Measurements from ENCODE around the gene CCDC34. TPM values are rescaled to one million over a fixed set of nuclear protein-coding genes. Genes with fewer than 3 reads are reported as not detected.

CCDC34 gene
- polyA plus RNA-seq, 1 donor from 2014 or later: 13.3 TPM

DNA sequence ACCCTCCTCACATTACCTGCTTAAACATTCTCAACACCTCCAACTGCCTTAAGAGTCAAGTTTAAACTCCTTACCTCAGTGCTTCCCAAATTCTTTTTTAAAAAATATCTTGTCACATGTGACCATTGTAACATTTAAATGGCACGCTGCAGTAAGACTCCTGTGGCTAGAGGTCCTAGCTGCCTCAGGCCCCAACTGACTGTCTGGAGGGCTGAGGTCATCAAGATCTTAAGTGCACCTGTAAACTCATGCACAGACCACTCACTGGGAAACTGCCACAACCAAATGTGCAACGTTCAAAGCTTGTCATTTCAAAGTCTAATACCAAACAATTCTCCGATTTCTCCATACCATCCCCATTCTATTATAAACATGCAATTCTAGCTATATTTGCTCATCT, 16.4 kb upstream of the CCDC34 start:
- Histone ChIP-seq H3K27ac (ENCODE audit: low read length) (no peak overlapping the region), H4K20me1 (ENCODE audit: insufficient read depth) (no peaks in the 10 kb centered on the region), H3K4me3 (ENCODE audit: low read length) (no peak overlapping the region), H3K79me2 (replicated peaks; ENCODE audit: insufficient read depth, low read length) (no peaks in the 10 kb centered on the region), H3K36me3 (ENCODE audit: insufficient read depth, low read length) (no peaks in the 10 kb centered on the region), H3K27me3 (ENCODE audit: insufficient read depth, low read depth, low read length) (no peaks in the 10 kb centered on the region), H3K9ac (ENCODE audit: low read length) (no peak overlapping the region), H3K9me2 (ENCODE audit: insufficient read depth, low read length) (no peaks in the 10 kb centered on the region), H2AFZ (ENCODE audit: low read depth, low read length) (no peak overlapping the region), H3K4me2 (ENCODE audit: low read length) (no peak overlapping the region), H3F3A (ENCODE audit: insufficient read depth, low read length, poor library complexity, severe bottlenecking) (no peaks in the 10 kb centered on the region), H3K9me3 (ENCODE audit: low read length) (no peaks in the 10 kb centered on the region)
- TF ChIP-seq, protein P1, sequence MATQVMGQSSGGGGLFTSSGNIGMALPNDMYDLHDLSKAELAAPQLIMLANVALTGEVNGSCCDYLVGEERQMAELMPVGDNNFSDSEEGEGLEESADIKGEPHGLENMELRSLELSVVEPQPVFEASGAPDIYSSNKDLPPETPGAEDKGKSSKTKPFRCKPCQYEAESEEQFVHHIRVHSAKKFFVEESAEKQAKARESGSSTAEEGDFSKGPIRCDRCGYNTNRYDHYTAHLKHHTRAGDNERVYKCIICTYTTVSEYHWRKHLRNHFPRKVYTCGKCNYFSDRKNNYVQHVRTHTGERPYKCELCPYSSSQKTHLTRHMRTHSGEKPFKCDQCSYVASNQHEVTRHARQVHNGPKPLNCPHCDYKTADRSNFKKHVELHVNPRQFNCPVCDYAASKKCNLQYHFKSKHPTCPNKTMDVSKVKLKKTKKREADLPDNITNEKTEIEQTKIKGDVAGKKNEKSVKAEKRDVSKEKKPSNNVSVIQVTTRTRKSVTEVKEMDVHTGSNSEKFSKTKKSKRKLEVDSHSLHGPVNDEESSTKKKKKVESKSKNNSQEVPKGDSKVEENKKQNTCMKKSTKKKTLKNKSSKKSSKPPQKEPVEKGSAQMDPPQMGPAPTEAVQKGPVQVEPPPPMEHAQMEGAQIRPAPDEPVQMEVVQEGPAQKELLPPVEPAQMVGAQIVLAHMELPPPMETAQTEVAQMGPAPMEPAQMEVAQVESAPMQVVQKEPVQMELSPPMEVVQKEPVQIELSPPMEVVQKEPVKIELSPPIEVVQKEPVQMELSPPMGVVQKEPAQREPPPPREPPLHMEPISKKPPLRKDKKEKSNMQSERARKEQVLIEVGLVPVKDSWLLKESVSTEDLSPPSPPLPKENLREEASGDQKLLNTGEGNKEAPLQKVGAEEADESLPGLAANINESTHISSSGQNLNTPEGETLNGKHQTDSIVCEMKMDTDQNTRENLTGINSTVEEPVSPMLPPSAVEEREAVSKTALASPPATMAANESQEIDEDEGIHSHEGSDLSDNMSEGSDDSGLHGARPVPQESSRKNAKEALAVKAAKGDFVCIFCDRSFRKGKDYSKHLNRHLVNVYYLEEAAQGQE (IDR thresholded peaks at IDR 0.05; ENCODE audit: borderline replicate concordance): no peak
- no peak for TF ChIP-seq SMC3 (conservative IDR thresholded peaks at IDR 0.05; ENCODE audit: poor library complexity)
- no peak for TF ChIP-seq EP300 (conservative IDR thresholded peaks at IDR 0.05; ENCODE audit: poor library complexity, severe bottlenecking)
- TF ChIP-seq TAF1 (IDR thresholded peaks at IDR 0.05; ENCODE audit: low read depth): no peak
- TF ChIP-seq POLR2AphosphoS5 (IDR thresholded peaks at IDR 0.05): no peak
- no peak for TF ChIP-seq RAD21 (conservative IDR thresholded peaks at IDR 0.05)

DNA sequence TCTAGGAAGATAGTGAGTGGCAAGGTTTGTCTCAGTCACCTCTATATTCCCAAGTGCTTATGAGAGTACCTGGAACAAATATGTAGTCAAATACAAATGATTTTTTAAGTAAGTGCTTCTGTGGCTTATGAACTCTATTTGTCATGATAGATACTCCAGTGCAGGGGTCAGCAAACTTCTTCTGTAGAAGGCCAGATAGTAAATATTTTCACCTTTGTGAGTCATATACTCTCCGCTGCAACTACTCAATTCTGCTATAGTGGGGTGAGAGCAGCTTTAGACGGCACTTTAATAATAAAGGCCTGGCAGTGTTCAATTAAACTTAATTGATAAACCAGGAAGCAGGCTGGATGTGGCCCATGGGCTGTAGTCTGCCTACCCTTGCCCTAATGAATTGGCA, 12.4 kb upstream of the CCDC34 start:
- H3K9me3 ChIP-seq (ENCODE audit: low read length): no peaks in the 10 kb centered on the region
- no peak overlapping the region for H3K4me2 ChIP-seq (ENCODE audit: low read length)
- H2AFZ ChIP-seq (ENCODE audit: low read depth, low read length): no peak overlapping the region
- no peaks in the 10 kb centered on the region for H3K27me3 ChIP-seq (ENCODE audit: insufficient read depth, low read depth, low read length)
- no peaks in the 10 kb centered on the region for H3K36me3 ChIP-seq (ENCODE audit: insufficient read depth, low read length)
- H3K9me2 ChIP-seq (ENCODE audit: insufficient read depth, low read length): no peaks in the 10 kb centered on the region
- TF ChIP-seq, protein P2, sequence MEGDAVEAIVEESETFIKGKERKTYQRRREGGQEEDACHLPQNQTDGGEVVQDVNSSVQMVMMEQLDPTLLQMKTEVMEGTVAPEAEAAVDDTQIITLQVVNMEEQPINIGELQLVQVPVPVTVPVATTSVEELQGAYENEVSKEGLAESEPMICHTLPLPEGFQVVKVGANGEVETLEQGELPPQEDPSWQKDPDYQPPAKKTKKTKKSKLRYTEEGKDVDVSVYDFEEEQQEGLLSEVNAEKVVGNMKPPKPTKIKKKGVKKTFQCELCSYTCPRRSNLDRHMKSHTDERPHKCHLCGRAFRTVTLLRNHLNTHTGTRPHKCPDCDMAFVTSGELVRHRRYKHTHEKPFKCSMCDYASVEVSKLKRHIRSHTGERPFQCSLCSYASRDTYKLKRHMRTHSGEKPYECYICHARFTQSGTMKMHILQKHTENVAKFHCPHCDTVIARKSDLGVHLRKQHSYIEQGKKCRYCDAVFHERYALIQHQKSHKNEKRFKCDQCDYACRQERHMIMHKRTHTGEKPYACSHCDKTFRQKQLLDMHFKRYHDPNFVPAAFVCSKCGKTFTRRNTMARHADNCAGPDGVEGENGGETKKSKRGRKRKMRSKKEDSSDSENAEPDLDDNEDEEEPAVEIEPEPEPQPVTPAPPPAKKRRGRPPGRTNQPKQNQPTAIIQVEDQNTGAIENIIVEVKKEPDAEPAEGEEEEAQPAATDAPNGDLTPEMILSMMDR (IDR thresholded peaks at IDR 0.05; ENCODE audit: poor library complexity, severe bottlenecking): no peak
- TF ChIP-seq EZH2 (IDR thresholded peaks at IDR 0.05; ENCODE audit: borderline replicate concordance, insufficient read depth, low read length, poor library complexity, severe bottlenecking) (no peak), MXI1 (conservative IDR thresholded peaks at IDR 0.05; ENCODE audit: poor library complexity, severe bottlenecking) (no peak), POLR2AphosphoS5 (IDR thresholded peaks at IDR 0.05) (no peak), RAD21 (conservative IDR thresholded peaks at IDR 0.05) (no peak), SMC3 (conservative IDR thresholded peaks at IDR 0.05; ENCODE audit: poor library complexity) (no peak), TAF1 (IDR thresholded peaks at IDR 0.05; ENCODE audit: low read depth) (no peak), EP300 (conservative IDR thresholded peaks at IDR 0.05; ENCODE audit: poor library complexity, severe bottlenecking) (no peak)
- TF ChIP-seq, protein P1 (IDR thresholded peaks at IDR 0.05; ENCODE audit: borderline replicate concordance): no peak
- no peaks in the 10 kb centered on the region for H3K79me2 ChIP-seq (replicated peaks; ENCODE audit: insufficient read depth, low read length)
- H3F3A ChIP-seq (ENCODE audit: insufficient read depth, low read length, poor library complexity, severe bottlenecking): no peaks in the 10 kb centered on the region
- H4K20me1 ChIP-seq (ENCODE audit: insufficient read depth): no peaks in the 10 kb centered on the region
- no peak overlapping the region for H3K27ac ChIP-seq (ENCODE audit: low read length)
- H3K4me3 ChIP-seq (ENCODE audit: low read length): no peak overlapping the region
- no peak overlapping the region for H3K9ac ChIP-seq (ENCODE audit: low read length)

Data from neural cell (in vitro differentiated cells).